H1 (cell line): ENCODE measurements around the gene GEMIN7. TPM values are rescaled to one million over a fixed set of nuclear protein-coding genes. Genes with fewer than 3 reads are reported as not detected.
A peak's percentile ranks its signal among the peaks of the same experiment; 100 is the strongest.

Experiments
- CTCF ChIA-PET: fragments of 300-600 bp; sonication (Branson Sonifier 250); formaldehyde crosslinking; loops from one replicate; lab custom pipeline; 2021; ENCODE audit not compliant: partially characterized antibody; lab: Charles Lee
- POLR2A ChIA-PET: fragments of 300-600 bp; sonication (Branson Sonifier 250); formaldehyde crosslinking; loops from one replicate; lab custom pipeline; 2021; ENCODE audit warnings: inconsistent platforms; ENCODE audit not compliant: partially characterized antibody; lab: Charles Lee
- DNase-seq, 2 experiments: peaks; one replicate each; pipeline versions ENCODE4 v3.0.0 to v3.0.0-alpha.2; 2010 to 2022; ENCODE audit warnings: low spot score in 2 of 2, low read depth in 1 of 2, mixed read lengths in 1 of 2
- FAIRE-seq: peaks from 2 replicates; lab custom pipeline; 2011; peaks lifted over from hg19 to GRCh38; lab: Jason Lieb, UNC
- H2AFZ ChIP-seq: 2 replicates; pipeline ENCODE4 v1.8.1; 2012; ENCODE audit warnings: low read length, inconsistent platforms
- H2AK5ac ChIP-seq: 2 replicates; pipeline ENCODE4 v1.6.1; 2013; ENCODE audit warnings: low read depth, low read length
- H2BK120ac ChIP-seq: replicated peaks from 2 replicates; pipeline ENCODE3; 2013; ENCODE audit warnings: low read depth, low read length, inconsistent platforms
- H2BK12ac ChIP-seq: 2 replicates; pipeline ENCODE4 v1.6.1; 2013; ENCODE audit warnings: low read depth, low read length
- H2BK15ac ChIP-seq: 2 replicates; pipeline ENCODE4 v1.6.1; 2013; ENCODE audit warnings: low read length
- H2BK20ac ChIP-seq: 2 replicates; pipeline ENCODE4 v1.6.1; 2013; ENCODE audit warnings: low read length
- H2BK5ac ChIP-seq: 2 replicates; pipeline ENCODE4 v1.6.1; 2013; ENCODE audit warnings: low read depth, low read length
- H3K14ac ChIP-seq: 2 replicates; pipeline ENCODE4 v1.6.1; 2013; ENCODE audit warnings: inconsistent platforms; ENCODE audit not compliant: insufficient read length
- H3K18ac ChIP-seq: 2 replicates; pipeline ENCODE4 v1.6.1; 2013; ENCODE audit warnings: low read length; ENCODE audit errors: extremely low read depth
- H3K23ac ChIP-seq: 2 replicates; pipeline ENCODE4 v1.6.1; 2013; ENCODE audit warnings: inconsistent platforms; ENCODE audit not compliant: insufficient read length
- H3K23me2 ChIP-seq: 2 replicates; pipeline ENCODE4 v1.6.1; 2013; ENCODE audit warnings: low read depth, low read length
- H3K27ac ChIP-seq: 2 replicates; pipeline ENCODE4 v1.6.1; 2011; ENCODE audit warnings: low read depth, low read length, inconsistent platforms
- H3K27me3 ChIP-seq, 4 experiments: replicated peaks in 1 of 4; 1 replicate in 1 of 4; 2 replicates in 3 of 4; pipeline versions ENCODE4 v1.6.1 to v1.8.1; 2011 to 2013; ENCODE audit warnings: low read length in 3 of 4, mild to moderate bottlenecking in 3 of 4, inconsistent platforms in 2 of 4, mixed read lengths in 2 of 4, moderate library complexity in 1 of 4; ENCODE audit not compliant: control insufficient read depth in 3 of 4, insufficient read depth in 3 of 4; ENCODE audit errors: extremely low read depth in 1 of 4
- H3K36me3 ChIP-seq, 4 experiments: 2 replicates each; pipeline versions ENCODE4 v1.6.1 to v1.8.1; 2011 to 2013; ENCODE audit warnings: mild to moderate bottlenecking in 4 of 4, low read length in 3 of 4, moderate library complexity in 2 of 4, control low read depth in 1 of 4, inconsistent platforms in 1 of 4; ENCODE audit not compliant: insufficient read depth in 4 of 4, control insufficient read depth in 2 of 4
- H3K4ac ChIP-seq: replicated peaks from 2 replicates; pipeline ENCODE3; 2013; ENCODE audit warnings: low read length, low read depth, mixed read lengths, inconsistent platforms; ENCODE audit not compliant: insufficient read length
- H3K4me1 ChIP-seq, 4 experiments: replicated peaks in 1 of 4; 1 replicate in 1 of 4; 2 replicates in 3 of 4; pipeline versions ENCODE4 v1.6.1 to v1.8.1; 2011 to 2013; ENCODE audit warnings: low read length in 3 of 4, inconsistent platforms in 2 of 4, mixed read lengths in 1 of 4; ENCODE audit not compliant: insufficient read depth in 4 of 4, control insufficient read depth in 3 of 4
- H3K4me2 ChIP-seq, 2 experiments: 2 replicates each; pipeline versions ENCODE4 v1.6.1 to v1.8.1; 2011 to 2013; ENCODE audit warnings: low read depth in 2 of 2, low read length in 2 of 2, control low read depth in 1 of 2, inconsistent platforms in 1 of 2, mild to moderate bottlenecking in 1 of 2; ENCODE audit not compliant: insufficient read depth in 1 of 2
- H3K4me3 ChIP-seq, 4 experiments: fragments of 200-600, 300-600 bp in 1 of 4; sonication (generic), shearing (Covaris generic), sonication (Bioruptor Twin) in 1 of 4; 2 replicates each; pipeline versions ENCODE4 v1.5.1 to v1.8.1; 2011 to 2016; ENCODE audit warnings: low read length in 4 of 4, low read depth in 3 of 4, control low read depth in 2 of 4, inconsistent platforms in 2 of 4, mild to moderate bottlenecking in 2 of 4, mixed read lengths in 1 of 4, moderate library complexity in 1 of 4; ENCODE audit not compliant: insufficient read depth in 2 of 4; ENCODE audit errors: extremely low read depth in 1 of 4
- H3K56ac ChIP-seq: replicated peaks from 2 replicates; pipeline ENCODE3; 2013; ENCODE audit warnings: low read depth, mild to moderate bottlenecking, mixed read lengths, low read length, inconsistent platforms; ENCODE audit not compliant: insufficient read length
- H3K79me1 ChIP-seq: 2 replicates; pipeline ENCODE4 v1.6.1; 2013; ENCODE audit warnings: low read depth, low read length, control low read depth
- H3K79me2 ChIP-seq, 2 experiments: 2 replicates each; pipeline versions ENCODE4 v1.6.1 to v1.8.1; 2012 to 2013; ENCODE audit warnings: low read length in 2 of 2, mild to moderate bottlenecking in 2 of 2, inconsistent platforms in 1 of 2; ENCODE audit not compliant: insufficient read depth in 2 of 2, control insufficient read depth in 1 of 2
- H3K9ac ChIP-seq, 4 experiments: replicated peaks in 1 of 4; 1 replicate in 1 of 4; 2 replicates in 3 of 4; pipeline versions ENCODE4 v1.6.1 to v1.8.1; 2011 to 2013; ENCODE audit warnings: low read depth in 3 of 4, low read length in 3 of 4, control low read depth in 2 of 4, mild to moderate bottlenecking in 2 of 4, moderate library complexity in 2 of 4, inconsistent platforms in 1 of 4; ENCODE audit errors: extremely low read depth in 1 of 4
- H3K9me3 ChIP-seq, 2 experiments: 2 replicates each; pipeline versions ENCODE4 v1.6.1 to v1.8.1; 2012 to 2013; ENCODE audit warnings: mild to moderate bottlenecking in 2 of 2, moderate library complexity in 2 of 2, control low read depth in 1 of 2, inconsistent platforms in 1 of 2, low read depth in 1 of 2, low read length in 1 of 2, mixed read lengths in 1 of 2; ENCODE audit not compliant: insufficient read depth in 2 of 2
- H4K20me1 ChIP-seq, 2 experiments: replicated peaks in 1 of 2; 2 replicates each; pipeline versions ENCODE3 to v1.8.1; 2011 to 2013; ENCODE audit warnings: inconsistent platforms in 2 of 2, low read length in 2 of 2, mild to moderate bottlenecking in 1 of 2; ENCODE audit not compliant: insufficient read depth in 2 of 2, control insufficient read depth in 1 of 2
- H4K5ac ChIP-seq: 2 replicates; pipeline ENCODE4 v1.6.1; 2013; ENCODE audit warnings: low read length, low read depth, mixed read lengths, inconsistent platforms; ENCODE audit not compliant: insufficient read length
- H4K8ac ChIP-seq: 2 replicates; pipeline ENCODE4 v1.8.0; 2013; ENCODE audit warnings: mild to moderate bottlenecking, moderate library complexity, low read length, inconsistent platforms; ENCODE audit not compliant: insufficient read depth; ENCODE audit errors: extremely low read depth
- H4K91ac ChIP-seq: replicated peaks from 2 replicates; pipeline ENCODE3; 2013; ENCODE audit warnings: low read length, mixed read lengths, inconsistent platforms; ENCODE audit not compliant: insufficient read length
- ASH2L ChIP-seq: fragments of 200-600, 300-600 bp; sonication (generic); IDR thresholded peaks from one replicate; pipeline ENCODE4 v1.7.1; 2017; ENCODE audit warnings: low read length
- CBX5 ChIP-seq: fragments of 300-800, 300-1000 bp; sonication (generic); IDR thresholded peaks from 2 replicates; pipeline ENCODE4 v1.7.1; 2016; ENCODE audit warnings: antibody characterized with exemption, low read length, low read depth
- CHD1 ChIP-seq: IDR thresholded peaks from 2 replicates; pipeline ENCODE4 v1.6.1; 2012; ENCODE audit warnings: low read depth, low read length, improper control_type of control experiment
- CREB1 ChIP-seq: IDR thresholded peaks from 2 replicates; pipeline ENCODE4 v1.6.1; 2012; ENCODE audit warnings: inconsistent platforms
- FOSL1 ChIP-seq: IDR thresholded peaks from 2 replicates; pipeline ENCODE4 v1.6.1; 2011; ENCODE audit warnings: mild to moderate bottlenecking, low read depth, low read length, moderate library complexity; ENCODE audit not compliant: insufficient read depth
- HDAC6 ChIP-seq: IDR thresholded peaks from one replicate; pipeline ENCODE4 v1.7.1; 2012; ENCODE audit warnings: low read depth, mild to moderate bottlenecking, inconsistent platforms, low read length, moderate library complexity
- JUN ChIP-seq: IDR thresholded peaks from 2 replicates; pipeline ENCODE4 v1.6.1; 2011; ENCODE audit warnings: low read depth, mild to moderate bottlenecking, improper control_type of control experiment, low read length
- KDM4A ChIP-seq: IDR thresholded peaks from one replicate; pipeline ENCODE4 v1.7.1; 2012; ENCODE audit warnings: low read depth, mild to moderate bottlenecking, moderate library complexity, low read length, inconsistent platforms; ENCODE audit not compliant: severe bottlenecking
- KDM5A ChIP-seq: fragments of 200-600 bp; IDR thresholded peaks from 2 replicates; pipeline ENCODE4 v1.7.1; 2012; ENCODE audit warnings: mild to moderate bottlenecking, low read length, inconsistent platforms, mixed read lengths
- NANOG ChIP-seq: IDR thresholded peaks from 2 replicates; pipeline ENCODE4 v1.6.1; 2011; ENCODE audit warnings: low read length, low read depth, mild to moderate bottlenecking, inconsistent platforms; ENCODE audit not compliant: insufficient read depth, poor library complexity, severe bottlenecking
- SIRT6 ChIP-seq: IDR thresholded peaks from one replicate; pipeline ENCODE4 v1.7.1; 2012; ENCODE audit warnings: low read length, inconsistent platforms
- SUZ12 ChIP-seq: fragments of 200-600 bp; sonication (generic); IDR thresholded peaks from 2 replicates; pipeline ENCODE4 v1.6.1; 2012; ENCODE audit warnings: mild to moderate bottlenecking, inconsistent platforms, low read length, moderate library complexity, mixed read lengths
- TAF1 ChIP-seq: IDR thresholded peaks from 2 replicates; pipeline ENCODE4 v1.6.1; 2011; ENCODE audit warnings: mild to moderate bottlenecking, low read depth, low read length
- TBP ChIP-seq: IDR thresholded peaks from 2 replicates; pipeline ENCODE4 v1.6.1; 2011; ENCODE audit warnings: low read depth, low read length, improper control_type of control experiment
- WGBS, 2 experiments: shearing (Covaris generic) in 1 of 2; methylation state at CpG; one replicate each; pipeline versions ENCODE4 v1.1.6 to v1.1.7; 2013 to 2015; ENCODE audit warnings: low lambda C conversion rate in 2 of 2, mixed read lengths in 2 of 2, inconsistent platforms in 1 of 2, low coverage in 1 of 2, missing lambda C conversion rate in 1 of 2; ENCODE audit not compliant: insufficient replicate concordance in 2 of 2, insufficient coverage in 1 of 2, insufficient read length in 1 of 2; ENCODE audit errors: extremely low coverage in 1 of 2, missing lambda C conversion rate in 1 of 2; 5-methylcytosine and 5-hydroxymethylcytosine counted together
- polyA plus RNA-seq, 7 experiments: library from polyadenylated mRNA; depleted of rRNA in 3 of 7; stranded (reverse) in 5 of 7; unstranded in 2 of 7; fragments of >200 nt in 5 of 7; fragments of 200-250 nt in 2 of 7; gene quantifications; 1 replicate in 5 of 7; 2 replicates in 1 of 7; 4 replicates in 1 of 7; pipeline versions ENCODE4 v1.2.1 to v1.2.3, GENCODE V29; 2011 to 2013; ENCODE audit warnings: missing spikeins in 2 of 7, mixed read lengths in 2 of 7
- total RNA-seq: library from RNA; stranded (reverse); fragmentation: NEBNext Ultra II Directional; extraction: Animal tissue kit (Norgen Biotek cat#: 25700); gene quantifications from 2 replicates; pipeline ENCODE4 v1.2.1, GENCODE V29; 2021

The GEMIN7 gene
- total and polyA plus RNA-seq, 2 of the 8 experiments (the other 6 are each of a cell fraction or from before 2014, with no cell fraction given): 48.0 to 91.6 TPM

- no peak overlapping the region for H3K23ac ChIP-seq
- no peak for DNase-seq
- H3K27ac ChIP-seq: no peak overlapping the region
- no peaks in the 10 kb centered on the region for H3K27me3 ChIP-seq
- H2BK15ac ChIP-seq: no peak overlapping the region
- no peak overlapping the region for H3K18ac ChIP-seq
- no peak overlapping the region for H2BK12ac ChIP-seq
- H3K36me3 ChIP-seq: peaks cover 2 to 40% (median 20%) of the 10 kb centered on the region in 4 experiments; a peak in 6 of 8 replicates
- WGBS, 2 experiments: 90% methylated on average over 19 of the region's 19 CpGs; no CpG with 5 or more reads in 1 of the 2 experiments
- H3K14ac ChIP-seq: no peak overlapping the region
- POLR2A ChIA-PET: interaction anchor here (0.9 to 3.4 kb wide), 9 partner anchors 9 to 55 kb away, joined by 3 to 16 read pairs (median 4); partner anchors contain the start of gene PPP1R37
- H4K8ac ChIP-seq: peak overlapping the region; percentile 1; the same call in 1 of the 2 replicates
- no peaks in the 10 kb centered on the region for H3K9me3 ChIP-seq
- no peak overlapping the region for H3K56ac ChIP-seq
- no peak overlapping the region for H3K4ac ChIP-seq
- no peak for FAIRE-seq
- H4K20me1 ChIP-seq: peaks cover 2 to 5% of the 10 kb centered on the region in 2 experiments
- no peaks in the 10 kb centered on the region for H3K79me1 ChIP-seq
- H3K23me2 ChIP-seq: peaks cover 5% of the 10 kb centered on the region; the same call in 1 of the 2 replicates
- no peak overlapping the region for H2AFZ ChIP-seq
- H3K4me3 ChIP-seq: no peak overlapping the region
- no peak overlapping the region for H2AK5ac ChIP-seq
- no peak overlapping the region for H4K91ac ChIP-seq
- no peak overlapping the region for H2BK120ac ChIP-seq
- no peak overlapping the region for H2BK5ac ChIP-seq
- peaks cover 0 to 10% of the 10 kb centered on the region in 2 experiments; a peak in 2 of 4 replicates for H3K79me2 ChIP-seq
- peaks cover 2 to 9% (median 4%) of the 10 kb centered on the region in 4 experiments; a peak in 6 of 7 replicates for H3K4me1 ChIP-seq
- no peak overlapping the region for H3K9ac ChIP-seq
- CTCF ChIA-PET: interaction anchor here (1.1 to 2.1 kb wide), 7 partner anchors 11 to 121 kb away, joined by 3 to 11 read pairs (median 5); no protein-coding TSS in a partner anchor
- no peak overlapping the region for H3K4me2 ChIP-seq
- no peak overlapping the region for H2BK20ac ChIP-seq
- H4K5ac ChIP-seq: no peak overlapping the region
- TF ChIP-seq CHD1 (no peak), SIRT6 (no peak), CREB1 (no peak), SUZ12 (no peak), TBP (no peak), TAF1 (no peak), ASH2L (no peak), KDM4A (no peak), KDM5A (no peak), NANOG (no peak), HDAC6 (no peak), CBX5 (no peak), JUN (no peak), FOSL1 (no peak)
Observed at GRCh38 chr19:45070861-45071544, 8.1 kb upstream of the GEMIN7 start.
